HG02840 (cell line): ENCODE results near the gene GNG11.

ENCODE experiments used
- ATAC-seq: cut with Tn5 transposase; IDR thresholded peaks from one replicate; pipeline ENCODE4 v1.9.1; 2021; ENCODE audit warnings: mild to moderate bottlenecking, moderate library complexity, moderate number of reproducible peaks; ENCODE audit not compliant: unreplicated experiment, low FRiP score

GNG11 gene

DNA sequence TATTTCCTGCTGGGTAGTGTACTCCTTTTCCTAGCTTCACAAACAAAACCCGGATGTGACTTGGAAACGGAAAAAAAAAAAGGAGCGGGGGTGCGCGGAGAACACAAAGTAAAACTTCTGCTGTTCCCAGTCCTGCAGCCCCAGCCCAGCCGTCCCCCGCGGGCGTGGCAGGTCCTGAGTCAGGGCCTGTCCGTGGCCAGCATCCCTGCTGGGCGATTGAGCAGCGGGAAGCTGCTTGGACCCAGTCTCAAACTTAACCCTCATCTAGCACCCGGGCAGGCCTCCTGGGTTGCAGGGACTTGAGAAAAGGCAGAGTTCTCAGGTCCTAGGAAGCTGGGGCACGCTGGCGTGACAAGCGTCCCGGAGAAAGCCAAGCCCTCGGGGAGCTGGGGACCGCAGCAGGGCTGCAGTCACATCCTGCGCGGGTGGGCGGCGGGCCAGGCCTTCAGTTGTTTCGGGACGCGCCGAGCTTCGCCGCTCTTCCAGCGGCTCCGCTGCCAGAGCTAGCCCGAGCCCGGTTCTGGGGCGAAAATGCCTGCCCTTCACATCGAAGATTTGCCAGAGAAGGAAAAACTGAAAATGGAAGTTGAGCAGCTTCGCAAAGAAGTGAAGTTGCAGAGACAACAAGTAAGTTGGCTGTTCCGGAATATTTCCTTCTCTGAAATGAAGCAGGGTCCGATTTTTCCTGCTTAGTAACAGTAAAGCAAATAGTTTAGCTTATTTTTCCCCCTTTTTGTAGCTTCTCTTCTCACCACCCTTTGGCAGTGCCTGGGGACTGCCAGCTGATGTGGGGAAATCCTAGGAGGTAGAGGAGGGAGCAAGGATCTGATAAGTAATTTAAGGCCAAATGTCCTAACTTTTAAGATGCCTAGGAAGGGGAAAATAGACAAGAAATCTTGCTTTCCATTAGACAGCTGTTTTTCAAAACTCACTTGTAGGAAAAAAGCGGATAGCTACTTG is at the start of gene GNG11:
GNG11 (plus strand) TSS at position 129 of the 960 bp plus-strand sequence; CDS start at position 532, 403 bp downstream.
- ATAC-seq = peak; percentile 89

DNA sequence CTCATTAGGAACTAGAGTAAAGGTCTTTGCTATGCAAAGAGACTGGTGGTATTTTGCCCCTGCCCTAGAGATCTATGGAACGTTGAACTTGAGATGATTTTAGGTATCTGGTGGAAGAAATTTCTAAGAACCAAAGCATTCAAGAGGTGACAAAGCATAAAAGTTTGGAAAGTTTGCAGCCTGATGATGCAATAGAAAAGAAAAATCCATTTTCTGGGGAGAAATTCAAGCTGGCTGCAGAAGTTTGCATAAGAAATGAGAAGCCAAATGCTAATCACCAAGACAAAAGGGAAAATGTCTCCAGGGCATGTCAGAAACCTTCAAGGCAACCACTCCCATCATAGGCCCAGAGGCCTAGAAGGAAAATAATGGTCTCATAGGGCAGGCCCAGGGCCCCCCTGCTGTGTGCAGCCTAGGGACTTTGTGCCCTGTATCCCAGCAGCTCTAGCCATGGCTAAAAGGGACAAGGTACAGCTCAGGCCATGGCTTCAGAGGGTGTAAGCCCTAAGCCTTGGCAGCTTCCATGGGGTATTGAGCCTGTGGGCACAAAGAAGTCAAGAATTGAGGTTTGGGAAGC is 47.4 kb upstream of the GNG11 start:
- no peak for ATAC-seq

DNA sequence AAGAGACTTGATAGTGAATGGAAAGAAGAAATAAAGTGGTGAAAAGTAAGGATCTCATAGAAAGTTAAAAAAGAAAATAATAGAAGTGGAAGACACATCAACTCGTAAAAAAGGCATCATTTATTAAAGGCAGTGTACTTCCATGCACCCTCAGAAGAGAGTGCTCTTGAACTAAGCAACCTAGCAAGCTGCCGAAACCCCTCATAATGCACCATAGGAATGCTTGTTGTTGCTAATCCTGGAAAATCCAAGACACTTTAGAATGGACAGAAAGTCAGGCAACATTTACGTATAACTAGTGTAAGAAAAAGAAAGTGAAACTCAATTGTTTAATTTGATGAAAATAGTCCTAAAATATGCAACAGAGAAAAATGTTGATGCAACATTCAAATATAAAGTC is 43.8 kb upstream of the GNG11 start:
- ATAC-seq = no peak

DNA sequence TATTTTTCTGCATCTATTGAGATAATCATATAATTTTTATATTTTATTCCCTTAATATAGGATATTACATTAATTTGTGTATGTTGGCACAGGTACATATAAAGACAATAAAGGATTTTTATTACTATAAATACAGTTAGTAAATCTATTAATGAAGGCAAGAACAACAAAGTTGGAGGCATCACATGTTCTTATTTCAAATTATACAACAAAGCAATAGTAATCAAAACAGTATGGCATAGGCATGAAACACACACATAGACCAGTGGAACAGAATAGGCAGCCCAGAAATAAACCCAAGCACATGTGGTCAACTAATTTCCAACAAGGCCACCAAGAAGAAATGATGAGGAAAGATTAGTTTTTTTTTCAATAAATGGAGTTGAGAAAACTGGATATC is 42.2 kb upstream of the GNG11 start:
- no peak for ATAC-seq

DNA sequence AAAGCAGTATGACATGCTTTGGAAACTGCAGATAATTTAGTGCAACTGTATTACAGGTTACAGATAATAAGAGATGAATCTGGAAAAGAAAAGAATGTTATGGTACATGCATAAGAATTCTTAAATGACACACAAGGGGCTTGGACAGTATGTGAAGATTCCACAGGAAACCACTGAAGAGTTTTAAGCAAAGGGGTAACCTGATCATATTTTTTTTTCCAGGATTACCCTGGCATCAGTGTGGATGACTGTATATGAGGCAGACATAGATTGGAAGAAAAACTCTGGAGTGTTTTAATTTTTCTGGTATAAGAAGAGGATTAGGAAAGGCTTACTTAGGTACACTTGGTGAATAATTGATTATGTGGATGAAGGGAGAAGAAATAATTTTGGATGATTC is 39.1 kb upstream of the GNG11 start:
- ATAC-seq = no peak

DNA sequence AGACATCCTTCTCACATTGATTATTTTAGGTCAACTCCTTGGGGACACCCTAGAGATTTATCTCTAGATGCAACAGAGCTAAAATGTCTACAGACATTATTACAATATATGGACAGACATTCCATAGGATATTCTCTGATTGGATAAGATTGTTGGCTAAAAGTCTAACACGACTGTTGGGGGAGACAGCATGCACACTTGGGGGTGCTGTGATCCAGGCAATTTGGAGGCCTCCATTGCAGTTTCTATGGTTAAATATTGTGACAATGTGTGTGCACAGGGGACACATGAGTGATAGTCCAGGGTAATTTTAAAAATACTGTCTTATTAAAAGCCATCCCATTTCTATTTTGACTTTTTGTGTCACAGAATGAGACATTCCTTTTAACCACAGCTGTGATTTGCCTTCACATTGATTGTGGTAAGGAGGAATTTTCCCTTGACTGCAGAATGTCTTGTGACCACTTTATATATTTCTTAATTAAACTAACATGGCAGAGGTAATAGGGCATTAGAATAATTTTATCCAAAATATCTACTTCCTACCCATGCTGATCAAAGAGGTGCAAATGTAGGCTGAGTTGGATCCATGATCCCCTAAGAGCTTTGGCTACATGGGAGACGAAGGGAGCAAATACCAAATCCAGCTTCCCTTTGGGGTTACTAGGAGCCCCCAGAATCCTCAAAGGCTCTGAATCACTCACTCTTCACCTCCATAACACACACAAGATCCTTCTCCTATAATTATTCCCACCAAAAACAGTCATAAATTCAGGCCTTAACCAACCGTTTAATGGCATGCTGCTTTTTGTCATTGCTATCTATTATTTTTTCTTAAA is 38.2 kb upstream of the GNG11 start:
- ATAC-seq = no peak

DNA sequence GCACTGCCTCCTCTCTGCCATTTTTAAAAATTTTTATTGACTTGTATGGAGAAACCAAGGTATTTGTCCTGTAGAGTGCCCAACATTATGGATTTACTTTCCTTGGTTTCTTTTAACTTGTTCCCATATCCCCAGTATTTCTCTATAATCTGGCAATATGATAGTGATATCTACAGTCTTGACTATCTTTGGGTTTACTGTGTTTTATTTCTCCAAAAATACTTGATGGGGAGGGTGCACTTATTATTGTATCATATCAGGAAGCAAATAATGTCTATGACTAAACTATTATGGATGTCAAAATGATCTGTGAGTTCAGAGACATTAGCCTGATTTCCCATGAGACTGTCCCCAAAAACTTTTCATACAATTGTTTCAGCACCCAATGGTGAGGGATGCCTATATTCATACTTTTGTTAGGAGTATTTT is 37.6 kb upstream of the GNG11 start:
- no peak for ATAC-seq

DNA sequence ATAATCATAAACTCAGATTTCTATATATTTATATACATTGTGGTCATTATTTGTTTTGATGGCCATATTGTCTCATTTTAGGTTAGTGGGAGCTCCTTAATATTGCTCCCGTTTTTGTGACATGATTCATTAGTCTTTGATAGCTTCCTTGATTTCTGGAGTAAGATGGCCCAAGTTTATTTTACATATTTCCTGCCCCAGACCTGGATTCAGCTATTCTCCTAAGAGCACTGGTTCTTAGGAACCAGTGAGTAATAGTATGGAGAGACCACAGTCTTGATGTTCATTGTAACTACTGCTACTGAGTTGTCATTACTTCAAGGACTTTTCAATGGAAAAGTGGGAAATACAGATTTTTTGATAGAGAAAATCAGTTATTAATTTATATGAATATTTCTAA is 37.0 kb upstream of the GNG11 start:
- ATAC-seq = no peak

DNA sequence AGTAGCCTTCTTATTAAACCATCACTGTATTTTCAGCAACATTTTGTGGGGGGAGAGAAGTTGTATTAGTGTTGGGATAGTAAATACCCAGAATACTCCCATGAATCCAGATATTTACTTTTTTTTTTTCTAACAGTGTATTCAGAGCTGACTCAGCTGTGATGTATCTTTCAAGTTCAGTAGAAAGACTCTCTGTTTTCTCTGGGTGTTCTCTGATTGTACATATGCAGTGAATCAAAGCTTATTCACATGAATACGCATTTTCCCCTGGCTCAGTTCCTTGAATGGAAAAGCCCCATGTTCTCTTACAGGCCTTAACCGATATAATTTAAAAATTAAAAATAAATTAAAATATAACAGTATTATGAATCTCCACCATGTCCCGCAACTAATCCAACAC is 32.3 kb upstream of the GNG11 start:
- no peak for ATAC-seq

DNA sequence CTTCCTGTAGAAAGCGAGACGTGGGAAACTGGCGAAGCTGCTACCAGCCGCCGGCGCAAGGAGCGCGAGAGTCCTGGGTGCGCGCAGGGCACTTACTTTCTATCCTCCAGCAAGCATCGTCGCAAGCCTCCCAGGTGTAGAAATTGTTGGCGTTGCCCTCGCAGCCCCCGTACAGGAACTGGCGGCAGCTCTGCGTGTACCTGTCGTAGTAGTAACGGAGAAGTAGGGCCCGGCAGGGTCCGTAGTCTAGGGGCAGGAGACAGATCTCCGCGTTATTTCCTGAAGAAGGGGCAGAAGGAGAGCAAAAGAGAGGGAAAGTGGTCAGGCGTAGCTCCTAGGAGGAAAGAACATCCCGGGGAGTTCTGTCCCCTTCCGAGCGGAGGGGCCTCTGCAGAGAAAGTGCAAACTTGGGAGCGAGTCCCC is 31.5 kb upstream of the GNG11 start:
- no peak for ATAC-seq

DNA sequence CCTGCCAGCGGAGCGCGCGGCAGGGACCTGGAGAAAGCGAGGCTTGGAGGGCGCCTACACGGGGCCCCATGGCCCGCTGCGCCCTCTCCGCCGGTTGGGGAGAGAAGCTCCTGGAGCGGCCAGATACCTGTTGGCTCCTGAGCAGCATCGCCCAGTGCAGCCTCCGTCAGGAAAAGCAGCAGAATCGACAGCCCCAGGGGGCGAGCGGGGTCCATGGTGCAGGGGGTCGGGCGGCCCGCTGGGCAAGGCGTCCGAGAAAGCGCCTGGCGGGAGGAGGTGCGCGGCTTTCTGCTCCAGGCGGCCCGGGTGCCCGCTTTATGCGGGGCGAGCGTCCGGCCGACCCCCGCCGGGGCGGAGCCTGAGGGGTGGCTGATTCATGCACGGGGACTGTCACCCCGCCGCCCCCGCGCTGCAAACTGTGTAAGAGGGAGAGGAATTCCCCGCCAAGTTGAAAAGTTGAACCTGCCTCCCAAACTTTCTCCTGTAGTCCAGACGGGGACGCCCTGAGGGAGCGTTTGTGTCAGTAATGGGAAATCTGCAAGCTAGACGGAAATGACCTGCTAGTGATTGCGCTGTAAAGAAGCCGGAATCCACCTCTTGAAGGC is 31.0 kb upstream of the GNG11 start, which contains the start of gene TFPI2:
TFPI2 (minus strand) TSS at position 290 of the 605 bp plus-strand sequence; CDS start at position 215, 75 bp downstream.
- no peak for ATAC-seq

DNA sequence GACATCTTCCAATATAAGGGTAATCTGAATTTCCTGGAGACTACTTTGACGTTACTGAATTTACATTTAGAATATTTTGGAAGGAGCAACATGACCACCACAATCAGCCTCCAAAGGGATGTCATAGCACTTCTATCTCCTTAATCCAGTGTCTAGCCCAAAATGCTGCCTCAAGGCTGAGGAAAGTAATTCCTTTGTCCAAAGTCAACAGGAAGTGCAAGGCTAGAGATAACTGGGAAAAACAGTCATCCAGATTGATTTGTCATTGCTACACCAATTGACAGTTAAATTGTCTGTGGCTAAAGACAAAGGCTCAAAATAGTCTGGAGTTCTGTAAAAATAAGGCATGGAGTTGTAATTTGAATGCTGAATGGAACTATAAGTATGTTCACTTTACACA is 27.1 kb upstream of the GNG11 start:
- no peak for ATAC-seq

DNA sequence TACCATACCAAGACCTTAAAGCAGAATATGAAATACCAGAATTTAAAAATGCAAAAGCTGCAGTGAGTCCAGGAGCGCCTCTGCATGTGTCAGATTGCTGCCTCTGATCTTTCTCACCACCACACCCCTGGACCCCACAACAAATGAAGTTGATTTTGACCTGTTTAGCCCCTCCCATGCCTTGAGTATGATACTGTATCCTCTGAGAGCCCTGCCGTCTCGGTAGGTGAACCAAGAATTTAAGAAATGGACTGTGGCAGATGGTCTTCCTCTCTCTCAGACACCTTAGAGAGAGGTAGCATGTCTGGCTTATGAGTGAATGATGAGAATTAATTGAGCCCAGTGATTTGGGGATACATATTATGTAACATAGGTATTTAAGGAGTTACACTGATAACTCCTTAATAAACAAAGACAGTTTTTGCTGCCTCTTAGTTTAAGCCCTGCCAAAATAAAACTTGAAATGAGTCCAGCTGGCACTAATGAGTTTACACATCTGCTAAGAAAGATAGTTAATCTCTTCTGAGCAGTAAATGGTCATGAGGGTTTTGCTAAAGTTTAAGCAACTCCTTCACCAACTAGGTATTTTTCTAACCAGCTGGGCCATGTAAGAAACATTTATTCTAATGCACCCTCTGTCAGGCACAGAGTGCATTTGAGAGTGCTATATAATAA is 26.4 kb upstream of the GNG11 start:
- ATAC-seq = no peak

DNA sequence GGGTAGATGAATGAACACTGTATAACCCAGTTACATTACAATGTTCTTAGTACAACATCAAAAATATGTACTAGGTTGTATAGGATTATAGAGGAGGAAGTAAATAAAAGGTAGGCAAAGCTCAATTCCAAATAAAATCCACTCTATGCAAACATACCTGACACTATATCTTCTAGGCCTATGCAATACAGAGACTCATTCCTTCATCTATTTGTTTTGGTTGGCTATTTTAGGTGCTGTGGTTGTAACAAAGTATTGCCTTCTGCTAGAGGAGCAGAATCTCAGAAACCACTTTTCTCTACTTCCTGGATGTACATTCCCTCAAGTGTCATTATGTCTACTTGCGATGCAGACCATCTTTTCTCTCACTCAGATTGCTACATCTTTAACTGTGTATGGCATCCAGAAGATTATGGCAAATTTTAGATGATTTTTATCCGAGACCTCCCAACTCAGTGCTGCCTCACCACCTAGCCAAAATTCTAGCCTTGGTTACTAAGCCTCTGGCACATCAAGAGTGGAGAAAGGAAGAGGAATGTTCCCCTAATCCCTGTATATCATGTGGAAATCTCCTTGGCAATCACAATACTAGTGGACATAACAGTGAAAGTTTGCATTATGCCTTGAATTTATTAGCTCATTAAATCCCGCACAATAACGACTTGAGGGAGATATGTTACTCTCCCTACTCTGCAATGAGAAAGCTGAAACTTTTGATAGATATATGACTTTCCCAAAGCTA is 25.5 kb upstream of the GNG11 start:
- ATAC-seq = no peak

DNA sequence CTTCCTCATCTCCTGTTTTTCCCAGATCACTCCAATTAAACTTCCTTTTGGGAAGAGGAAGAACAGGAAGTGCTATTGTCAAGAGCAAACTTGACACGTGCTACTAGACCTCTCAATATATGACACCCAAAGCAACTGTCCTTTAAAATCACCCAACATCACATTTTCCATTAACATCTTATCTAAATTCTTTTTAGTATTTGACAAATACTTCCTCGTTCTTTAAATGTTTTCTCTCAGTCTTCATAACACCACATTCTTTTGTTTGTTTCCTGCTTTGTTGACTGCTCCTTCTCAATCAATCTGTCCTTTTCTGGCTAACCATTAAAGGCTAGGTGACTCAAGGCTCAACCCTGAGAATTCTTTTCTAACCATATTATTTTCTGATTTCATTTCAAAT is 23.9 kb upstream of the GNG11 start:
- no peak for ATAC-seq

DNA sequence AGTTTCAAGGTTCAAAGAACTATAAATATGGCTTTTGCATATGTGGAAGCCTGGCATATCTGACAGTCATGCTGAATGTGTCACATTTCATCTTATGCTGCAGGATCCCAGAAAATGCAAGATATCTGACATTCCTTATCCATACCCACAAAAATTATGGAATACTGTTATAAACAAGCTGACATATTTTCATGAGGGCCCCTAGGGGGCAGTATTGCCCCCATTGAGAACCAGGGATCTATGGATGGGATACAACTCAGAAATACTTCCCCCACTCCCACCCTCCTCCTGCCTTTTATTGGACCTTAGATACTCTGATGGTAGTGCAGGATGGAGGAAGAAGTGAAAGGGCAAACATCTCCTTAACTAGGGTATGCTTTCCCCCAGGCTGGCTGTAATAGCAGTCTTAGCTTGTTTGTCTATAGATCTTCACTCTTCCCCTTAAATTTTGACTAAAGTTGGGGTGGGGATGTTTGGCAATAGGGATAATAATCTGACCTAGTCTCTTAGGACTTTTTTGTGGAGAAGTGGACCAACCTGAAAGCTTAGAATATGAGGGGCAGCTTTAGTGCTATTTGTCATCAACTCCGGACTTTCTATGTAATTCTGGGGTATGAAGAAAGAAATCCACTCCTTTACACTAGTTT is 18.6 kb upstream of the GNG11 start:
- ATAC-seq = no peak

DNA sequence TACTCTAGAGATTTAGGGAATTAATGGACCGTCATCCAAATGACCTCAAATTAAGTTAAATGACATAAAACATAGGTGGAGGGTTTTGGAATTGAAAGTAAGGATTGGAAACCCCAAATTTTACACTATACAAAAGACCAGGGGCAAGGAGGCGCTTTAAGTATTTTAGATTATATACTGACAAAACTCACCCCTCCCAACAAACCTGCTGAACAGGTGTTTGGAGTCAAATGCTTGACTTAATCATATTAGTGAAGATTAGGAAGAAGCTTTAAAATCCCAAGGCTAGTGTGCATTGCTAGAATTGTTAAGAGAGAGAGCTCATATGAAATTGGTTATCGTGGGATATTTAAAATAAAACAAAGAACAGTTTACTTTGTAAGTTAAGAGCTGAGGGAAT is 15.3 kb upstream of the GNG11 start, which contains the start of gene GNGT1:
GNGT1 (plus strand) TSS at position 301 of the 400 bp plus-strand sequence. CDS start 180 bp downstream, outside the sequence.
- ATAC-seq = no peak
